Astrocyte (in vitro differentiated cells and primary cell): ENCODE results near the gene SMIM7. TPM values are rescaled to one million over a fixed set of nuclear protein-coding genes. Genes with fewer than 3 reads are reported as not detected.
"Not testable (repeated sequence)": the region's sequence is repeated elsewhere in the genome, so short reads cannot be mapped to it uniquely, and the experiment has no call there.

Experiments
- DNase-seq: peaks from one replicate; pipeline ENCODE4 v3.0.0-alpha.2; 2010; ENCODE audit warnings: low read depth
- FAIRE-seq: peaks from 2 replicates; lab custom pipeline; 2011; peaks lifted over from hg19 to GRCh38; lab: Jason Lieb, UNC
- H2AFZ ChIP-seq: 2 replicates; pipeline ENCODE4 v1.6.0; 2012; ENCODE audit warnings: low read depth, low read length, inconsistent platforms
- H3K27ac ChIP-seq: 2 replicates; pipeline ENCODE4 v1.5.1; 2011; ENCODE audit warnings: low read depth, low read length, inconsistent platforms
- H3K27me3 ChIP-seq: 2 replicates; pipeline ENCODE4 v1.6.0; 2011; ENCODE audit warnings: low read length, inconsistent platforms; ENCODE audit not compliant: insufficient read depth
- H3K36me3 ChIP-seq: 2 replicates; pipeline ENCODE4 v1.5.1; 2011; ENCODE audit warnings: low read length, inconsistent platforms; ENCODE audit not compliant: insufficient read depth
- H3K4me1 ChIP-seq: 2 replicates; pipeline ENCODE4 v1.5.1; 2011; ENCODE audit warnings: low read length, inconsistent platforms; ENCODE audit not compliant: insufficient read depth
- H3K4me2 ChIP-seq: 2 replicates; pipeline ENCODE4 v1.6.0; 2012; ENCODE audit warnings: low read length, inconsistent platforms
- H3K4me3 ChIP-seq: 2 replicates; pipeline ENCODE4 v1.5.1; 2011; ENCODE audit warnings: low read depth, mild to moderate bottlenecking, low read length, inconsistent platforms; ENCODE audit not compliant: insufficient read depth
- H3K79me2 ChIP-seq: 2 replicates; pipeline ENCODE4 v1.6.0; 2012; ENCODE audit warnings: mild to moderate bottlenecking, low read length, inconsistent platforms; ENCODE audit not compliant: insufficient read depth
- H3K9ac ChIP-seq: 2 replicates; pipeline ENCODE4 v1.6.0; 2012; ENCODE audit warnings: mild to moderate bottlenecking, low read length, inconsistent platforms
- H3K9me3 ChIP-seq: 2 replicates; pipeline ENCODE4 v1.5.1; 2012; ENCODE audit warnings: low read depth, mild to moderate bottlenecking, low read length, inconsistent platforms; ENCODE audit not compliant: insufficient read depth
- H4K20me1 ChIP-seq: 2 replicates; pipeline ENCODE4 v1.6.0; 2012; ENCODE audit warnings: low read length, inconsistent platforms; ENCODE audit not compliant: insufficient read depth
- H3K27ac Mint-ChIP-seq: one replicate; pipeline ENCODE4 v1.8.0; 2021; ENCODE audit warnings: mild to moderate bottlenecking, mixed read lengths; ENCODE audit not compliant: unreplicated experiment
- H3K27me3 Mint-ChIP-seq: one replicate; pipeline ENCODE4 v1.8.0; 2021; ENCODE audit warnings: low read depth, mixed read lengths; ENCODE audit not compliant: unreplicated experiment
- H3K36me3 Mint-ChIP-seq: one replicate; pipeline ENCODE4 v1.8.0; 2021; ENCODE audit warnings: low read depth, mixed read lengths; ENCODE audit not compliant: unreplicated experiment
- H3K4me1 Mint-ChIP-seq: one replicate; pipeline ENCODE4 v1.8.0; 2021; ENCODE audit warnings: low read depth, mixed read lengths; ENCODE audit not compliant: unreplicated experiment
- H3K4me3 Mint-ChIP-seq: one replicate; pipeline ENCODE4 v1.8.0; 2021; ENCODE audit warnings: mild to moderate bottlenecking, moderate library complexity, mixed read lengths; ENCODE audit not compliant: unreplicated experiment
- H3K9me3 Mint-ChIP-seq: one replicate; pipeline ENCODE4 v1.8.0; 2021; ENCODE audit warnings: mild to moderate bottlenecking, mixed read lengths; ENCODE audit not compliant: unreplicated experiment
- EZH2 ChIP-seq: IDR thresholded peaks from 2 replicates; pipeline ENCODE4 v1.6.1; 2012; ENCODE audit warnings: mild to moderate bottlenecking, low read length, inconsistent platforms; ENCODE audit not compliant: insufficient read depth
- total RNA-seq: library from RNA; stranded (reverse); gene quantifications from 2 replicates; pipeline ENCODE4 v1.2.1, GENCODE V29; 2021
- TF ChIP-seq, protein P1 (sequence below): IDR thresholded peaks from 2 replicates; pipeline ENCODE4 v1.5.1; 2011; ENCODE audit warnings: low read depth, mild to moderate bottlenecking, inconsistent platforms, low read length, moderate library complexity; ENCODE audit not compliant: insufficient read depth

Gene SMIM7
- total RNA-seq, 1 donor from 2014 or later, result 45.3 TPM

DNA sequence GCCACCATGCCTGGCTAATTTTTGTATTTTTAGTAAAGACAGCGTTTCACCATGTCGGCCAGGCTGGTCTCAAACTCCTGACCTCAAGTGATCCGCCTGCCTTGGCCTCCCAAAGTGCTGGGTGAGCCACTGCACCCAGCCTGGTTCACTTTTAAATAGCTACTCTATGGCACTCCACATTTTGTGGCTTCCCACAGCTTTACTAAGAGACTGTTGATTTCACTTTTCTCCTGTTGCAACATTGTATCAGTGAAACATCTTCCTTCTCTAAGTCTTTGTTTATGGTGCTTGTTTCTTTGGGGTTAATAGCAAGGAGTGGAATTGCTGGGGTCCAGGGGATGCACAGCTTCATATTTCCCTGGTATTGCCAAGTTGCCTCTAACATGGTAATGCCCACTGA, 13.3 kb upstream of the SMIM7 start:
- Histone ChIP-seq H4K20me1 (no peaks in the 10 kb centered on the region), H3K4me3 (no peak overlapping the region), H3K27ac (no peak overlapping the region), H3K4me2 (no peak overlapping the region), H3K9me3 (no peaks in the 10 kb centered on the region), H3K4me1 (no peaks in the 10 kb centered on the region), H3K79me2 (no peaks in the 10 kb centered on the region), H3K27me3 (no peaks in the 10 kb centered on the region), H3K36me3 (no peaks in the 10 kb centered on the region), H2AFZ (no peak overlapping the region), H3K9ac (no peak overlapping the region)
- Mint-ChIP-seq H3K27ac (no peak overlapping the region), H3K27me3 (no peaks in the 10 kb centered on the region), H3K9me3 (no peaks in the 10 kb centered on the region), H3K4me3 (no peak overlapping the region), H3K4me1 (no peaks in the 10 kb centered on the region), H3K36me3 (no peaks in the 10 kb centered on the region)
- no peak for FAIRE-seq
- no peak for TF ChIP-seq EZH2
- TF ChIP-seq, protein P1, sequence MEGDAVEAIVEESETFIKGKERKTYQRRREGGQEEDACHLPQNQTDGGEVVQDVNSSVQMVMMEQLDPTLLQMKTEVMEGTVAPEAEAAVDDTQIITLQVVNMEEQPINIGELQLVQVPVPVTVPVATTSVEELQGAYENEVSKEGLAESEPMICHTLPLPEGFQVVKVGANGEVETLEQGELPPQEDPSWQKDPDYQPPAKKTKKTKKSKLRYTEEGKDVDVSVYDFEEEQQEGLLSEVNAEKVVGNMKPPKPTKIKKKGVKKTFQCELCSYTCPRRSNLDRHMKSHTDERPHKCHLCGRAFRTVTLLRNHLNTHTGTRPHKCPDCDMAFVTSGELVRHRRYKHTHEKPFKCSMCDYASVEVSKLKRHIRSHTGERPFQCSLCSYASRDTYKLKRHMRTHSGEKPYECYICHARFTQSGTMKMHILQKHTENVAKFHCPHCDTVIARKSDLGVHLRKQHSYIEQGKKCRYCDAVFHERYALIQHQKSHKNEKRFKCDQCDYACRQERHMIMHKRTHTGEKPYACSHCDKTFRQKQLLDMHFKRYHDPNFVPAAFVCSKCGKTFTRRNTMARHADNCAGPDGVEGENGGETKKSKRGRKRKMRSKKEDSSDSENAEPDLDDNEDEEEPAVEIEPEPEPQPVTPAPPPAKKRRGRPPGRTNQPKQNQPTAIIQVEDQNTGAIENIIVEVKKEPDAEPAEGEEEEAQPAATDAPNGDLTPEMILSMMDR, result no peak
- DNase-seq, result no peak

DNA sequence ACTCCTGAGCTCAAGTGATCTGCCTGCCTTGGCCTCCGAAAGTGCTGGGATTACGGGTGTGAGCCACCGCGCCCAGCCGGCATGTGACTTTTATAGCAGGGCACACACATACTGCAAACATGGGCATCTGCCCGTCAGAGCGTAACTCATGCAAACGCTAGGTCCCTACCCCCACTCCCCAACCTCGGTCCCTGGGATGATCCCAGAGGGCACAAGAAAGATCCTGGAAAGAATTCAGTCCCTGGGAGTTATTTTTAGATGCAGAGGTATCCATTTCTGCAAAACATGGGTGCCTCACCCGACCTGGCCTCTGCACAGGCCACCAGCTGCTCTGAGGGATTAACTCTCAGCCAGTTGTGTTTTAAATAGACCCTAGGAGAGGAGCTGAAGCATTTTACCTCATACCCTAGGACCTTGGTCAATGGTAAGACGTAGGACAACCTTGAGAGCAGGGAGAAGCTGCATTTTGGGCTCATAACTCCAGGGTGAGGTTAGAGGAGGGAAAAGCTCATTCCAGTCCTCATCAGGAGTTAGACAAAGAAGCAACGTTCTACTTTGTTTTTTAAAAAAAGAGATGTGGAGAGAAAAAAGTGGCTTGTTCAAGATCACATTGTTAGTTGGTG, 11.8 kb upstream of the SMIM7 start:
- TF ChIP-seq EZH2, result no peak
- TF ChIP-seq, protein P1, result no peak
- Mint-ChIP-seq H3K4me1 (no peaks in the 10 kb centered on the region), H3K27me3 (no peaks in the 10 kb centered on the region), H3K27ac (no peak overlapping the region), H3K36me3 (no peaks in the 10 kb centered on the region), H3K9me3 (no peaks in the 10 kb centered on the region), H3K4me3 (no peak overlapping the region)
- Histone ChIP-seq H2AFZ (no peak overlapping the region), H3K9me3 (no peaks in the 10 kb centered on the region), H3K4me2 (no peak overlapping the region), H3K4me3 (no peak overlapping the region), H3K27me3 (no peaks in the 10 kb centered on the region), H3K27ac (no peak overlapping the region), H3K4me1 (no peaks in the 10 kb centered on the region), H3K79me2 (no peaks in the 10 kb centered on the region), H3K9ac (no peak overlapping the region), H3K36me3 (no peaks in the 10 kb centered on the region), H4K20me1 (no peaks in the 10 kb centered on the region)
- FAIRE-seq (no peak), DNase-seq (no peak)

DNA sequence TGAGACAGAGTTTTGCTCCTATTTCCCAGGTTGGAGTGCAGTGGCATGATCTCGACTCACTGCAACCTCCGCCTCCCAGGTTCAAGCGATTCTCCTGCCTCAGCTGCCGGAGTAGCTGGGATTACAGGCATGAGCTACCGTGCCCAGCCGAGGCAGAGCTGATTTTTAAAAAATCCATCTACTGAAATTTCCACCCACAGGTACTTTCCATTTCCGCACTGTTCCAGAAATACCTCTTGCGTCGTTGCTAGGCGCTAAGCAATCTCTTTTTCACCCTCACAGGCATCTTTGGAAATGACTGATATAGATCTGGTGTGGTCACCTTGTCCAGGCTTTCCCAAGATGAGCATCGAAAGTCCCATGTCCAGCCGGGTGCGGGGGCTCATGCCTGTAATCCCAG, 10.3 kb upstream of the SMIM7 start:
- DNase-seq (no peak), FAIRE-seq (no peak)
- no peak overlapping the region for H2AFZ ChIP-seq
- H3K9me3 ChIP-seq, result no peaks in the 10 kb centered on the region
- Mint-ChIP-seq H3K9me3 (no peaks in the 10 kb centered on the region), H3K27me3 (no peaks in the 10 kb centered on the region), H3K4me1 (no peaks in the 10 kb centered on the region), H3K36me3 (no peaks in the 10 kb centered on the region), H3K27ac (no peak overlapping the region), H3K4me3 (no peak overlapping the region)
- no peaks in the 10 kb centered on the region for H3K4me1 ChIP-seq
- no peak overlapping the region for H3K27ac ChIP-seq
- H3K4me2 ChIP-seq, result no peak overlapping the region
- no peaks in the 10 kb centered on the region for H3K36me3 ChIP-seq
- no peaks in the 10 kb centered on the region for H4K20me1 ChIP-seq
- no peak overlapping the region for H3K4me3 ChIP-seq
- H3K27me3 ChIP-seq, result no peaks in the 10 kb centered on the region
- no peak overlapping the region for H3K9ac ChIP-seq
- TF ChIP-seq EZH2, result no peak
- TF ChIP-seq, protein P1, result no peak
- H3K79me2 ChIP-seq, result no peaks in the 10 kb centered on the region

DNA sequence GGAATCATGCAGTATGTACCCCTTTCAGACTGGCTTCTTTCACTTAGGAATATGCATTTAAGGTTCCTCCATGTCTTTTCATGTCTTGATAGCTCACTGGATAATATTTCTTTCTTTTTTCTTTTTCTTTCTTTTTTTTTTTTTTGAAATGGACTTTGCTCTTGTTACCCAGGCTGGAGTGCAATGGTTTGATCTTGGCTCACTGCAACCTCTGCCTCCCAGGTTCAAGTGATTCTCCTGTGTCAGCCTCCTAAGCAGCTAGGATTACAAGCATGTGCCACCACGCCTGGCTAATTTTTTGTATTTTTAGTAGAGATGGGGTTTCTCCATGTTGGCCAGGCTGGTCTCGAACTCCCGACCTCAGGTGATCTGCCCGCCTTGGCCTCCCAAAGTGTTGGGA, 8.8 kb upstream of the SMIM7 start:
- H3K27me3 Mint-ChIP-seq, H3K9me3 Mint-ChIP-seq, H4K20me1 ChIP-seq, H3K9ac ChIP-seq, H3K27ac ChIP-seq, H3K27ac Mint-ChIP-seq, H2AFZ ChIP-seq, H3K4me3 Mint-ChIP-seq, H3K79me2 ChIP-seq, H3K36me3 ChIP-seq, FAIRE-seq, H3K27me3 ChIP-seq, DNase-seq, H3K9me3 ChIP-seq, H3K4me3 ChIP-seq, H3K4me1 ChIP-seq, H3K4me1 Mint-ChIP-seq, H3K4me2 ChIP-seq, H3K36me3 Mint-ChIP-seq: not testable (repeated sequence)
